GM18502 (cell line): ENCODE measurements around the gene RPS19BP1.

ENCODE experiments used
- ATAC-seq: cut with Tn5 transposase; IDR thresholded peaks from one replicate; pipeline ENCODE4 v1.9.1; 2021; ENCODE audit warnings: mild to moderate bottlenecking; ENCODE audit not compliant: unreplicated experiment, poor library complexity

Gene RPS19BP1

GRCh38 chr22:39560127-39560526 lies 27.6 kb upstream of the RPS19BP1 start:
- ATAC-seq = no peak

GRCh38 chr22:39559456-39560105 lies 27.0 kb upstream of the RPS19BP1 start:
- ATAC-seq = no peak

- no peak for ATAC-seq
Measured at GRCh38 chr22:39558950-39559349, 26.4 kb upstream of the RPS19BP1 start.

GRCh38 chr22:39558254-39558727 lies 25.7 kb upstream of the RPS19BP1 start:
- ATAC-seq = no peak

- no peak for ATAC-seq
Measured at GRCh38 chr22:39556970-39557841, 24.7 kb upstream of the RPS19BP1 start.

- ATAC-seq = no peak
Measured at GRCh38 chr22:39554151-39554550, 21.6 kb upstream of the RPS19BP1 start.

GRCh38 chr22:39553429-39553828 lies 20.9 kb upstream of the RPS19BP1 start:
- ATAC-seq = no peak

- ATAC-seq = no peak
Measured at GRCh38 chr22:39547587-39547947, 15.0 kb upstream of the RPS19BP1 start.

- no peak for ATAC-seq
Measured at GRCh38 chr22:39546889-39547586, 14.5 kb upstream of the RPS19BP1 start.

- no peak for ATAC-seq
Measured at GRCh38 chr22:39545386-39546365, 13.1 kb upstream of the RPS19BP1 start.

- no peak for ATAC-seq
Measured at GRCh38 chr22:39543095-39543494, 10.5 kb upstream of the RPS19BP1 start.

GRCh38 chr22:39537975-39538374 lies 5.4 kb upstream of the RPS19BP1 start:
- ATAC-seq = no peak

GRCh38 chr22:39536711-39537110 lies 4.2 kb upstream of the RPS19BP1 start:
- ATAC-seq = no peak

- ATAC-seq = no peak
Measured at GRCh38 chr22:39535831-39536449, 3.4 kb upstream of the RPS19BP1 start.

GRCh38 chr22:39535357-39535725 lies 2.8 kb upstream of the RPS19BP1 start:
- no peak for ATAC-seq

GRCh38 chr22:39534591-39535356 lies 2.2 kb upstream of the RPS19BP1 start:
- ATAC-seq = no peak

GRCh38 chr22:39534092-39534506 lies 1.6 kb upstream of the RPS19BP1 start:
- ATAC-seq = no peak

GRCh38 chr22:39530692-39531331 lies 1.7 kb downstream of the RPS19BP1 start:
- no peak for ATAC-seq
